HG03558 (cell line): Measurements from ENCODE around the gene SFMBT1.
A peak's percentile ranks its signal among the peaks of the same experiment; 100 is the strongest.

Source experiments
- ATAC-seq: cut with Tn5 transposase; IDR thresholded peaks from one replicate; pipeline ENCODE4 v1.9.1; 2021; ENCODE audit warnings: moderate number of reproducible peaks; ENCODE audit not compliant: unreplicated experiment; ENCODE audit errors: extremely low read depth

The SFMBT1 gene

DNA sequence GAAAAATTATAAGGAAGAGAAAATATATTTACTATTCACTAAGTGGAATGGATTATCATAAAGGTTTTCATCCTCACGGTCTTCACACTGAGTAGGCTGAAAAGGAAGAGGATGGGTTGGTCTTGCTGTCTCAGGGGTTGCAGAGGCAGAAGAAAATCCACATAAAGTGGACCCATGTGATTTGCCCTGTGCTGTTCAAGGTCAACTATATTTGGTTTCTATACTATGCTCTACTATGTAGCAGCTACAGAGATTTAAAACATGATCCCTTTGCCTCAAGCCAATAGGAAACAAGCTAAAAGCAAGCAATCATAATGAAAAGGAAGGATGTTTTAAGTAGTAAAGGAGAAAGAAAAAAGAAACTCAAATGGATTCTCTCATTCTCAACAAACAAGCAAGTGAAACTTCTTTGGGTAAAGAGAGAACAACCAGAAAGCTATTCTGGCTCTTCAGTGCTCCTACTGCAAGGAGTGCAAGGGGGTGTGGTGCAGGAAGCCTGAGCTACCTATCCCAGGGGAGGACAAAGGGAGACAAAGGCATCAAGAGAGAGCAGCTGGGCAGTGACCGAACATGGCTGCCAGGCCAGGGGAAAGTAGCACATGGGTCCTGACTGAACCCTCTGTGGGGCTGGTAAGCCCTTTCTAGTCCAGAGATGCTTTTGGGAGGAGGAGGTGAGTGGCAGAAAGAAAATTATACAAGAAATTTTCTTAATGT is 35.9 kb downstream of the SFMBT1 start:
- ATAC-seq, result no peak

DNA sequence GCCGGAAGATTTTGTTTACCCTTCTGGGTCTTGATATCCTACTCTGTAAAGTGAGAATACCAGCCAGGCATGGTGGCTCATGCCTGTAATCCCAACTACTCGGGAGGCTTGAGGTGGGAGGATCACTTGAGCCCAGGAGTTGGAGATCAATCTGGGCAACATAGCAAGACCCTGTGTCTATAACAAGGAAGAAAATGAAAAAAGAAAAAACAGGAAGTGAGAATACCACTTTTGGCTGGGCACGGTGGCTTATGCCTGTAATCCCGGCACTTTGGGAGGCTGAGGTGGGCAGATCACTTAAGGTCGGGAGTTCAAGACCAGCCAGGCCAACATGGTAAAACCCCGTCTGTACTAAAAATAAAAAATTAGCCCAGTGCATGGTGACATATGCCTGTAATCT is 36.9 kb downstream of the SFMBT1 start:
- no peak for ATAC-seq

DNA sequence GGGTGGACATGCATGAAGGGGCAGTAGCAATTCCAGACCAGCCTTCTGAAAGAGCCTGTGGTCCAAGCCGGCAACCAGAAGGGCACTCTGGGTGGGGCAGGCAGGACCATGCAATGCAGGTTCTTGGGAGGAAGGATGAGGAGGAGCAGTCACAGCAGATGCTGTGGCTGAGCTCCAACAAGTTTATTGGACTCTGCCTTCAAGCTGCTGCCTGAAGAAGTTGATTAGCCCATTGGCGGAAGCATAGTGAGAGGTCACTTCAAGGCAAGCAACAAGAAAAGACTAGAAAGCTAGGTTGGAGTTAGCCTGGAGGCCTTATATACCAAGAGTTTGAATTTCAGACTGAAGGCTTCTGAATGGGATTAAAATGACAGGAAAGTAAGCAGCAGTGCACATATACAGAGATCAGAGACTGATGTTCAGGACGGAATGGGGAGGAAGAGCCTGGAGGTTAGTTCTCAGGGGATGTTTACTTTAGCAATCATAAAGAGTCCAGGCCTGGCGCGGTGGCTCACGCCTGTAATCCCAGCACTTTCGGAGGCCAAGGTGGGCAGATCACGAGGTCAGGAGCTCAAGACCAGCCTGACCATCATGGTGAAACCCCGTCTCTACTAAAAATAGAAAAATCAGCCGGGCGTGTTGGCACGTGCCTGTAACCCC is 39.9 kb downstream of the SFMBT1 start:
- ATAC-seq, result no peak

DNA sequence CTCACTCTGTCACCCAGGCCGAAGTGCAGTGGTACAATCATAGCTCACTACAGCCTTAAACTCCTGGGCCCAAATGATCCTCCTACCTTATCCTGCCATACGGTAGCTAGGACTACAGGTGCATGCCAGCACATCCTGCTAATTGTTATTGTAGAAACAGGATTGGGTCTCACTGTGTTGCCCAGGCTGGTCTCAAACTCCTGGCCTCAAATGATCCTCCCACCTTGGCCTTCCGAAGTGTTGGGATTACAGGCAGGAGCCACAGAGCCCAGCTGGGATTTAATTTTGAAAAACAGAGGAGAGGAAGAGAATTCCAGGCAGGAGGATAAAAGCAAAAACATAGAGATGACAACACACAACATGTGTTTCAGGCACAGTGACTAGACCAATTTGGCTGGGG is 40.5 kb downstream of the SFMBT1 start:
- no peak for ATAC-seq

DNA sequence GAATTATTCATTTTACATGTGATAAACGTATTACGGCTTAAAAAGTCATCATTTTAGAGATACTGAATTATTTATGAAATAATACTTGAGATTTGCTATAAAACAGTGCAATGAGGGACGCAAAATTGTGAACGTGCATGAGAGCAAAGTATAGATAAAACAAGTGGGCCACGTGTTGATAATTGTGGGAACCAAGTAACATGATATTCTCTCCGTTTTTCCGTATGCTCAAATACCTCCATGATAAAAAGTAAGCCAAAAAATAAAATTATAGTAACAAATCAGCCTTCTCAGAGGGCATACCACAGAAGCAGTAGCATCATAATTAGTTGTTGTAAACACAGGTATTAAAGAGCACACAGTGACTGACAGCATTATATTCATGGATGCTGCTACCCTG is 42.6 kb downstream of the SFMBT1 start:
- no peak for ATAC-seq

DNA sequence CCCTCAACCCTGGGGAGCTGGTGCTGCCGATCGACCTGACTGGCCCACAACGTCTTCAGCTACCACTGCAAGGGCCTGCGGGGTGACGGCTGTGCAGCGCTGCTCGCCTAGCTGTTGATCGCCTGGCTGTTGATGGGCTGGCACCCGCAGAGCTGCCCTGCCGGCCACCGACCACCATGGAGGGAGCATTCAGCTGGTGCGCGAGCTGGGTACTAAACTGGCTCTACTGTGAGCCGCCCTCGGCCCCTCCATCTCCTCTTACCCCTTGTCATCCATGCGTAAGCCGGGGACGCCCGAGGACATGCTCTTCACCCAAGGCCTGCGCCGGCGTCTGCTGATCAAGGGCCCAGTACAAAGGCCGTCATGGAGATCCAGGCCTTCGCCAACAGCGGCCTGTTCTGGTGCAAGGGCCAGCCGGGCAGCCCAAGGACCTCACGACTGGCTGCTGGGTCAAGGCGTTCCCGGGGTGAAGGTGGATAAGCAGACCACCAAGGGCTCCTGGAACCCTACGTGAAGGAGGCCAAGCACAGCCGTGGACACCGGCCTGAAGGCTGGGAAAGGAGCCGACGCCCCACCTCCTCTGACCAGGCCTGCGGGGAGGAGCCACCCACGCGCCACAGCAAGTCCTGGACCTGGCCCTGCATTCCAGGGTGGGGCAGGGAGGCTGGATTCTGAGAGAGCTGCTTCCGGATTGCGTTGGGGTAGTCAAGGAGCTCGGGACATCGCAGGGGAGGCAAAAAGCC is 46.9 kb downstream of the SFMBT1 start:
- no peak for ATAC-seq

DNA sequence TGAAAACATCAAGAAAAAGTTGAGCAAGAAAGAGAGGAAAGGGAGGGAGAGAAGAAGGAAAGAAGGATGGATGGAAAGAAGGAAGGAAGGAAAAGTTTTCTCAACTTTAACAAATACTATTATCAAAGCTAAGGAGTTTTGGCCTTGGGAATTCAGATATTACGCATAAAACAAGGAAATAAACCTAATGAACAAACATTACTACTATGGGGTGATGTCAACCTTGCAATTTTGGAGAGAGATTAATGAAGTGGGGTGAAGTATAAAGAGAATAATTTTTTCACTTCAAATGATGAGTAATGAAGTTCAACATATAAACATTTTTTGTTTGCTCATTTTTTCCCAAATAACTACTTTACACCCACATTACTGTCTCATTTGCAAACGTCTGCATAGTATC is 55.2 kb downstream of the SFMBT1 start:
- no peak for ATAC-seq

DNA sequence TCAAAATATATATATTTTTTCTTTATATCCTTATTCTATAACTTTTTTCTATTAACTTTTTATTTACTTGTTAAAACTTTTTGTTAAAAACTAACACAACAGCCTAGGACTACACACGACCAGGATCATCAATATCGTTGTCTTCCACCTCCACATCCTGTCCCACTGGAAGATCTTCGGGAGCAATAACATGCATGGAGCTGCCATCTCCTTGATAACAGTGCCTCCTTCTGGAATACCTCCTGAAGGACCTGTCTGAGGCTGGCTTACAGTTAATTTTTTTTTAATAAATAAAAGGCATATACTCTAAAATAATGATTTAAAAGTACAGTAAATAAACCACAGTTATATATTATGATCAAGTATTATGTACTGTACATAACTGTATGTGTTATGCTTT is 58.9 kb downstream of the SFMBT1 start:
- ATAC-seq, result no peak

DNA sequence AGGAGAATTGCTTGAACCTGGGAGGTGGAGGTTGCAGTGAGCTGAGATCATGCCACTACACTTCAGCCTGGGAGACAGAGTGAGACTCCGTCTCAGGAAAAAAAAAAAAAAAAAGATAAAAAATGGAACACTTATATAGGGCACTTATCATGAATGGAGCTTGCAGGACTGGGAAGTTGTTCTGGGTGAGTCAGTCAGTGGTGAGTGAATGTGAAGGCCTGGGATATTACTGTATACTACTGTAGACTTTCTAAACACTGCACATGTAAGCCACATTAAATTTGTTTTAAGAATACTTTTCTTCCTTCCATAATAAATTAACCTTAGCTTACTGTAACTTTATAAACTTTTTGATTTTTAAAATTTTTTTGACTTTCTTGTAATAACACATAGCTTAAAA is 59.8 kb downstream of the SFMBT1 start:
- ATAC-seq, result no peak

DNA sequence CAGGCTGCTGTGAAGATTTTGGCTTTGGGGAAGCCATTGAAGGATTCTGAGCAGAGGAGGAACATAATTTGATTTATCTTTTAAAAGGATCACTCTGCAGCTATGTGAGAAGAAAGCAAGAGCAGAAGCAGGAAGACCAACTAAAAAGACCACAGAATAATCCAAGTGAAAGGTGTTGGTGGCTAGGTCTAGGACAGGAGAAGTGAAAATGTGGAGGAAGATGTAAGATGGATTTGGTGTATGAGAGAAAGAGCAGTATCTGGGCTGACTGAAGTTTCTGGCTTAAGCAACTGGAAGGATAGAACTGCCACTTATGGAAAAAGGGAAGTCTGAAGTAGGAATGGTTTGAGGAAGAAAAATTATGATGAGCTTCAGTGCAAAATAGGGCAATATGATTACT is 62.0 kb downstream of the SFMBT1 start:
- no peak for ATAC-seq

DNA sequence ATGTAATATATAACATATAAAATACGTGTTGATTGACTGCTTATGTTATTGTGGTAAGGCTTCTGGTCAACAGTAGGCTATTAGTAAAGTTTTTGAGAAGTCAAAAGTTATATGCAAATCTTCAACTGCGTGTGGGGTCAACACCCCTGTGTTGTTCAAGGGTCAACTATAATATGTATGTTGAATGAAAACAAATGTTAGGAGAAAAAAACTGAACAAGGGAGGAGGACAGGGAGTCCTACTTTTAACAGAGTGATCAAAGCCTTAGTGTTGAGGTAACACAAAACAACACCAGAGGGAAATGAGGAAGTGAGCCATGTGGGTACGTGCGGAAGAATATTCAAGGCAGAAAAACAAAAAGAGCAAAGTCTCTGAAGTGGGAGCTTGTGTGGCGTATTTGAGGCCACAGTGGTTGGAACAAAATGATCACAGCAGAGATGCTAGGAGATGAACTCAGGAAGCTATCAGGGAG is 62.5 kb downstream of the SFMBT1 start:
- peak; percentile 54 for ATAC-seq

DNA sequence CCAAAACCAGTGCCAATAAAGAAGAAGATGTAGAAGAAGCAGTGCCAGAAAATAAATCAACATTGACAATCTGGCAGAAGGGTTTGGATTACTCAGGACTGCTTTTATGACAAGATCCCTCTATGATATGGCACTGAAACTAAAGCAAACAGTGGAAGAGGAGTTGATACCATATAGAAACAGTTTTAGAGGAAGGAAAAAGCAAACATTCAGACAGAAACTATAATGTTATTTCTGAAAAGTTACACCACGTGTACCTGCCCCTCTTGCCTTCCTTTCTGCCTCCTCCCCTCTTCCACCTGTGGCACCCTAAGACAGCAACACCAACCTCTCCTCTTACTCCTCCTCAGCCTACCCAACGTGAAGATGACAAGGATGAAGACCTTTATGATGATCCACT is 63.0 kb downstream of the SFMBT1 start:
- no peak for ATAC-seq

DNA sequence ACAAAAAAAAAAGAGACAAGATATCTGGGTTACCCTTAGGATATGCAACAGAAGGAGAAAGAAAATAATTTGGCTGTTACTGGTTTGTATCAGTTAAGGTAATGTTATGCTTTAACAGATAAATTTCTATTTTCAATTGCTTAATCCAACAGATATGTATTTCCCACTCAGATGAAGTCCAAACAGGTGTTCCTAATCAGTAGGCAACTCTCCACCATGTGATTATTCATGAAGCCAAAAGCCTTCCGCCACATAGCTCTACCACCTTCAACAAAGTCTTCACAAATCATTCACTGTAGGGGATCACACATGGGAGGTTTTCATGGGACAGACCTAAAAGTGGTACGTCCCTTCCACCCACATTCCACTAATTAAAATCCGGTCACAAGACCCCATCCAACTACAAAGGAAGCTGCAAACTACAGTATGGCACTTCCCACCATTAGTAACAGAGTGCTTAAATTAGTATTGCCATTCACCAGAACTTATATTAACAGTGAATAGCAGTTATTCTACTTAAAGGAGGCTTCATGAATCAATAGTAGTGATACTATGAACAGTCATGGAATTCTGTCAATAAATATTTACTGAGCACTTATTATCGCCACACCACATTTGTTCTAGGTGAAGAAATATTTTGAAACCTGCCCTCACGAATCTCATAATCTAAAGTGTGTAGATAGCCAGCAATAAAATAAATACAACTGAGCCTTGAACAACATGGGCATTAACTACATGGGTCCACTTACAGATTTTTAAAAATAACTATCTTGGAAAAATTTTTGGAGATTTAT is 66.5 kb downstream of the SFMBT1 start:
- ATAC-seq, result no peak

DNA sequence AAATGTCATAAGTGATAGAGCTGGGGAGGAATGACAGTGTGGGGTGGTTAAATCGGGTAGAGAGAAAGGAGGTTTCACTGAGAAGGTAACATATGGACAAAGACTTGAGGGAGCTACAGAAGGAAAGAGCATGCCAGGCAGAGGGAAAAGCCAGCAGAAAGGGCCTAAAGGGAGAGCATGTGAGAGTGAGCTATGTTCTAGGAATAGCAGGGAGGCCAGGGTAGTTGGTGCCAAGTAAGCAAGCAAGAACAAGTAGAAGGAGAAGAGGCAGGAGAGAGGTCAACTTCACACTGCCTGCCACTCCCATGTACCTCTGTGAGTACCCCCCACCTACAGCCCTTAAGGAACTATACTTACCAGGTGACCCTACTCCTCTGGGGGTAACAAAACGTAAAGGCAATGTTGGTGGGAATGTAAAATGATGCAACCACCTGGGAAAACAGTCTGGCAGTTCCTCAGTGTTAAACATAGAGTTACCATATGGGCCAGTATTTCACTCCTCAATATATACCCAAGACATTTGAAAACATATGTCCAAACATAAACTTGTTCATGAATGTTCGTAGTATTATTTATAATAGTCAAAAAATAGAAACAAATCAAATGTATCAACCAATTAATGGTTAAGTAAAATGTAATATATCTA is 67.6 kb downstream of the SFMBT1 start:
- no peak for ATAC-seq

DNA sequence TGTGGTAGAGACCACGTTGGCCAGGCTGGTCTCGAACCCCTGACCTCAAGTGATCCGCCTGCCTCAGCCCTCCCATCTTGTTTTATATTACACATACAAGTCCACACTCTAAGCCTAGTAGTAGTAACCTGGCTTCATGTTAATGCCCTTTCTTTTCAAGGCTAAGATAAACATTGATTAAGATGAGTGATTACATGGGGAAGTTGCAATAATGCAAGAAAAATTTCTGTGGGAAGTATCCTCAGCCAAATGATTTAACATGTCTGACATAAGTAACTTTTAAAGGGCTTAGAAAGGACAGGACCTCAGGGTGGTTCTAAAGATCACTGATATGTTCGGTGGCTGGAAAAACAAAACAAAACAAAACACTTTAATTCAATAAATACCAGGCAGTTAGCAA is 72.1 kb downstream of the SFMBT1 start:
- ATAC-seq, result no peak

DNA sequence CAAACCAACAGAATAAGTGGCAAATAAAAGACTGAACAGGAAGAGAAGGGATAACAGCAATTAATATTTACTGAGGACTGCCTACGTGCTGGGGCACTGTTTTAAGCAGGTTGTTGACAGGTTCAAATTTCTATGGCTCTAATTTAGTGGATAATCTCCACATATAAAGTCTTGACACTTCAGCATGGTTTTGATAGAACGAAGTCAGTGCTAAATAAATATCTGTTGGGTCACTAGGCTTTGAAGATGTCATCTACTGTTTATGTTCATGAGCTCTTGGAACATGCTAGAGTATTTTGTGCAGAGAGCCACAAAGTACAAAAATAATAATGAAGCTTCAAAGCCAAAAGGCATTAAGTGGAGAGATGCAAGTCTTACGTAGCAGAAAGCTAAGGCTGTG is 74.0 kb downstream of the SFMBT1 start:
- ATAC-seq, result no peak

DNA sequence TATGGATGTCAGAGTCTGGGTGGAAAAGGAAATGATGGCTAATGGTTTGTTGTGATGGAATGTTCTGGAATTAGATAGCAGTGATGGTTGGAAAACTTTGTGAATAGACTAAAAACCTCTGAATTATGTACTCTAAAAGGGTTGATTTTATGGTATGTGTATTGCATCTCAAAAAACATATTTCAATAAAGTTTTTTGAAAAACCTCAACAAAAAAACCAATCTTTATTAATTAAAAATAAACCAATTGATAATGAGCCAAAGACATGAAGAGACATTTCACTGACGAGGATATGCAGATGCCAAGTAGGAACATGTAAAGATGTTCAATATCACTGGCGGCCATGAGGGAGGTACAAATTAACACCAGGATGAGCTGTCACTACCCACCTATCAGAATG is 78.5 kb downstream of the SFMBT1 start:
- no peak for ATAC-seq

DNA sequence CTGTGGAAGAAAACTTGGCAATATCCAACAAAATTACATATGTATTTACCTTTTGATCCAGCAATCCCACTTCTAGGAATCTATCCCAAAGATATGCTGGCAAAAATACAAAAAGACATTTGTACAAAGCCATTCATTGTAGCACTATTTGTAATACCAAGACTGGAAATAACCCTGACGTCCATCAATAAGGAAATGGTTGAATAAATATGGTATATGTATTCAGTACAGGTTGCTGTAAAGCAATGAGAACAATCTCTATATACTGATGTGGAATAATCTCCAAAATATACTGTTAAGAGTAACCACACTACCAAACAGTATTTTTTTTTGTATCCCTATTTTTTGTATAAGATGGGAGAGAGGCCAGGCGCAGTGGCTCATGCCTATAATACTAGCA is 83.7 kb downstream of the SFMBT1 start:
- no peak for ATAC-seq

DNA sequence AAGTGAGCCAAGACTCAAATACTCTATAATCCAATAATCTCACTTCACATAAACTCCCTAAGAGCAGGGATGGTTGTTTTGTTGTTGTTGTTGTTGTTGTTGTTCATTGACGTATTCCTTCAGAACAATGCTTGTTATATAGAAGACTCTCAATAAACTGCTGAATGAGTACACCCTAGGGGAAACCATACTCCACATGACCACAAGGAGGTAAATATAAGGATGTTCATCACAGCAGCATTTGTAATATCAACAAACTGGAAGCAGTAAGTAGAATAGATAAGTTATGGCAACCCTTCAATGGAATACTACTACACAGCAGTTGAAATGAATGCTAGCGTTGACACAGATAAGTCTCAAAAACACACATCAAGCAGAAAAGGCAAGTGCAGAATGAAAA is 86.1 kb downstream of the SFMBT1 start:
- no peak for ATAC-seq

DNA sequence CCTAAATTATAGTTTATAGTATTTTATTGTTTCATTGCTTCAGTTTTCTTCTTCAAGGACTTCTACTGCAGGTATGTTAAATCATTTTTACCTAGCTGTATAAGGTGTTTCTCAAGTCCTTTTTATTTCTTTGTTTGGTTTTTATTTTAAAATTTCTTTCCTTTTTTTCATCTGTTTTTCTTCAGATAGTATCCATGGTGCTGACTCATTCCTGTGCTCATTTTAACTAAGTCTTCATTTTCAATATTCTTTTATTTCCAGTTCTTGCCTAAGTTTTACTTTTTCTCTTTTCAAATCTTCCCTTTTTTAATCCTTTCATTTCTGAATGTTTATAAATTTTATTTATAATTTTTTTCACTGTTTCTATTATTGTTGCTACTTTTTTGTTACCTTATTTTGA is 106.3 kb downstream of the SFMBT1 start:
- ATAC-seq, result no peak
